ENCODE measurements around the gene NPHP4.

GRCh38 chr1:5996641-5997270 lies 4.5 kb upstream of the NPHP4 start:
- TF ChIP-seq TAF1 (conservative IDR thresholded peaks at IDR 0.05) (no peak), CTCF (IDR thresholded peaks at IDR 0.05; ENCODE audit: low read depth, low read length, missing input control) (no peak), GABPA (IDR thresholded peaks at IDR 0.05 in 1 of 2, conservative IDR thresholded peaks at IDR 0.05 in 1 of 2) (no peak), REST (IDR thresholded peaks at IDR 0.05) (no peak), JUND (IDR thresholded peaks at IDR 0.05) (no peak), ZBTB33 (IDR thresholded peaks at IDR 0.05) (no peak), SP1 (IDR thresholded peaks at IDR 0.05) (no peak), YY1 (IDR thresholded peaks at IDR 0.05) (no peak), MAX (IDR thresholded peaks at IDR 0.05) (no peak), RAD21 (IDR thresholded peaks at IDR 0.05) (no peak), ATF3 (IDR thresholded peaks at IDR 0.05) (no peak), NR2F2 (IDR thresholded peaks at IDR 0.05) (no peak), HNF4G (IDR thresholded peaks at IDR 0.05) (no peak)

All from liver (tissue), 3 donors.